Measurements from ENCODE around the gene GYPB.
"Not testable (repeated sequence)": the region's sequence is repeated elsewhere in the genome, so short reads cannot be mapped to it uniquely, and the experiment has no call there.

The GYPB gene

DNA sequence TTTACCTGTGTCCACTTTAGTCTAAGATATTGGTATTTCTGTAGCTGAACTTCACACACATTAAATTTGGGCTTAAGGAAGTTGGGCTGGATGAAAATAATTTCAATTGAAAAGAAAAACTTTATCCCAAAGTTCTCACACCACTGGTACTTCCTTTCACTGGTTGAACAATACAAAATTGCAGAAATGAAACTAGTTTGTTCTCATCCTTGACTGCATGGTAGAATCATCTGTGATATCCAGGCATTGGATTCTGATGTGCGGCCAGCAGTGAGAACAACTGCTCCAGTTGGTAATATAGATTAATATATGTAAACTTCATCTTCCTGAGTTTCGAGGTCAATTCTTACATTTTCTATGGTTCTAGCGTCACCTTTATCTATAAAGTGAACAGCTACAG is 10.6 kb downstream of the GYPB start:
- not testable (repeated sequence) for DNase-seq

DNA sequence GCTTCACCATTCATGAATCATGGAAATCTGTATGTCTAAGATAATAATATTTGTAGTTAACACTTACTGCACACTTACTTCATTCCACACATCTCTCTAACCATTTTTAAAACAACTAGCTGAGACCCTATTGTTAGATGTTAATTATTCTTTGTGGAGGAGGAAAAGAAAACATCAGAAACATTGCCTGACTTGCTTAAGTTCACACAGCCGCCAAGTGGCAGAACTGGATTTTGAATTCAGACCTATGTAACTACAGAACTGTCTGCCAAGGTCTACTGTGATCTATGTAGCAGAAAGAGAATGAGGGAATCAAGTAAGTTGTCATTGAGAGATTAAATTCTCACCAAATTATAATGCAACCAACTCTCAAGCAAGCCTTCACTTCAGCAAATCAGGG is 11.2 kb downstream of the GYPB start:
- not testable (repeated sequence) for DNase-seq

DNA sequence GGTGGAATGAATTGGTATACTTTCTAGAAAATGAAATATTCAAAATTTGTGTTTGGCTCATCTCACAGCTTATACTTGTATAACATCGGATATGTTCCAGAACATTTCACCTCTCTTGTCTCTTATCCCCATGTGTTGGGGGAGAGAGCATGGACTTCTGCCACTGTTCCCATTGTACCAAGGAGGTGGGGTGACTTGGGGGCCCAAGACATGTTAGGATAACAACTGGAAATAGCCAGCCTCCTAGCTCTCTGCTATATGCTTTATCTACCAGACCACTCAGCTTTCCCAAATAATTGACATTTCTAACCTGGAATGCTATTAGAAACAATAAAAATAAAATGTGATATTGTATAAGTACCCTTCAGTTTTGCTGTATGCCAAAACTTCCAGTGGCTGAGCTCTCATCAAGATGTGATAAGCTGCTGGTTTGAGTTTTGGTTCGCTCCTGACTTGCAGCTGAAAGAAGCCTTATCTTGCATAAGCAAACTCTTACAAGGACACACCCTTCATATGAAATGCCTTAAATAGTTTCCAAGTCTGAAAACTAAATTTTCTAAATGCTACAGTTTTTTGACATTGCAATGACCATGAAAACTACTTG is 12.9 kb downstream of the GYPB start:
- DNase-seq = not testable (repeated sequence)

DNA sequence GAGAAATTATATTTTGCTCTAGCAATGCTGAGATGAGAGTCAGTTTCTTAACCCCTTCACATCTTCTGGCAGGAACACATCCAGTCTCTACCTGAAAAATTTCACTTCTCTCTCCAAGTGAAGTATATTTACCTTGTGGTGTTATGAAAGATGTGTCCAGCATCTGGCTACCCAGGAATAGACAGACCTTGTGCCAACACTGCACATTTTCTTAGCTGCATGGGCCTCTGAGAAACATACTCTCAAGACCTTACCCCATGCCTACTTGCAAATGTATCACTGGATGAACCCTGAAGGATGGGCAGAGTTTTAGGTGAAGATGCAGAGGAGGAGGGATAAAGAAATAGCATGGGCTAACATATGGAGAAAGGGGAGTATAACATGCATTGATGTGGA is 13.6 kb downstream of the GYPB start:
- not testable (repeated sequence) for DNase-seq

GRCh38 chr4:144004868-144005557 is 14.2 kb downstream of the GYPB start:
- not testable (repeated sequence) for DNase-seq

DNA sequence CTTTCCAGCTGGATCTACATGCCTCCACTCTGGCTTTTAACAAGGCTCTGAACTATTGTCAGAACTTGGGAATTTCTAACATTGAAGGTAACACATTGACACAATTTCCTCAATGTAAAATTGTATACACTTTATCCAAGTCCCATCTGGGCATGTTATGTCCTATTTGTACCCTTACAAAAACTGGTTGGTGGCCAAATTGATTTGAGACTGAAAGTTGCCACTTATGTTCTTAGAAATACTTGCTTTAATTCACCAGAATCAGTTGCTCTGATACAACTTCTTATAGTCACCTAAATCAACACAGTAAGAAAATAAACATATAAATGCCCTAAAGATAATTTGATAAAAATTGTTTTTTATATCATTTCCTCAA is 15.3 kb downstream of the GYPB start:
- DNase-seq = not testable (repeated sequence)

DNA sequence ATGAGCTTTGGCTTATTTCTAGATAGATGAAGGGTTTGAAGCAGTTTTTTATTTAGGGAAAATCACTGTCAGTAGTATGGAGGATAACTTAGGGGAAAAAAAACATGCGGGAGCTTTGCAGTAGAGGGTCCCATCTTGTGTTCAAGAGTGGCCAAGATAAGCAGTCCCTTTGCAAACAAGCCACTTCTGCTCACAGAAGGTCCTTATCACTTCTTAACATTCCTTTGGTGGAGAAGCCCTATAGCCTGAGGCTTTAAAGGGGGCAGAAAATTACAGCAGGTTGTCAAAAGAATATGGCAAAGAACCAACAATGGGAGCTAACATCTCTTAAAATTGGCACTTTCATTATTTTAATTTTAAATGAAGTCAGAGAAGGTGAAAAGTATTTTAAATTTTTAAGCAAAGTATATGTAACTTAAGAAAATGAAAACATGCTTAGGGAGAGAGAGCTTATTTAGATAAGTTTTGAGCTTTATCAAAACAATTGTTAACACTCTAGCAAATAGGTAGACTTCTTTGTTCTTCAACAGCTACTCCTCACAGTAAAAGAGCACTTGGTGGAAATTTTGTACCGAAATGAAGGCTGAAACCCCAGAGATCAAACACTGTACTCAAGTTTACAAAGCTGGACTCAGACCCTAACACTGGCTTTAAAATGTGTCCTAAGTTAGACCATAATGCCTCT is 15.8 kb downstream of the GYPB start:
- not testable (repeated sequence) for DNase-seq

DNA sequence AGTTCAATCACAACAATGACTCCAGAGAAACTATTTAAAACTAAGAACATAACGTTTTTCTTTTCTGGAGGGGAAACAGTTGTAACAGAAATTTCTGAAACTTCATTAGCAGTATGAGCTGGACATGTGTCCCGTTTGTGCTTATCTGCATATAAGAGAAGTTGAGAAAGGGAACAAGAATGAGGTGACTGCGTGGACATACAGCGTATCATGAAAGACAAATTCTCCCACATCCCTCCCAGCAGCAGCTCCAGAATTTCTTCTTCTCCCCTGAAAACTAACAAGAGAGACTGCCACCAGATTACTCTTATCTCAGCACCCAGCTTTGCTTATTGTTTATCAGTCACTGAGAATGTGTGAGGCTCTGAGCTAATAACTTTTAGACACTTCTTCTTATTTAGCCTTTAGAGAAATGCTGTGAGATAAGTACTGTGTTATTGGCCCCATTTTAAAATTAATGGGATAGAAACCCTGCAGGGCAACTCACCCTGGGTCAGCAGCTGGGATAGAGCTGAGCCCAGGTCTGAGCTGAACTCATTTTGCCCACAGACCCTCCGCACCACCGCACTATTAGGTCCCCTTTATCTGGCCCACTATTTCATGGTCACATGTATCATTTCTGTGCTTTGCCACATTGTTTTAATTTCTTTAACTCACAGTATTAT is 18.7 kb downstream of the GYPB start:
- not testable (repeated sequence) for DNase-seq

GRCh38 chr4:143996193-143996592 is 23.0 kb downstream of the GYPB start:
- DNase-seq = not testable (repeated sequence)

GRCh38 chr4:143991761-143992160 is 27.4 kb downstream of the GYPB start:
- not testable (repeated sequence) for DNase-seq

DNA sequence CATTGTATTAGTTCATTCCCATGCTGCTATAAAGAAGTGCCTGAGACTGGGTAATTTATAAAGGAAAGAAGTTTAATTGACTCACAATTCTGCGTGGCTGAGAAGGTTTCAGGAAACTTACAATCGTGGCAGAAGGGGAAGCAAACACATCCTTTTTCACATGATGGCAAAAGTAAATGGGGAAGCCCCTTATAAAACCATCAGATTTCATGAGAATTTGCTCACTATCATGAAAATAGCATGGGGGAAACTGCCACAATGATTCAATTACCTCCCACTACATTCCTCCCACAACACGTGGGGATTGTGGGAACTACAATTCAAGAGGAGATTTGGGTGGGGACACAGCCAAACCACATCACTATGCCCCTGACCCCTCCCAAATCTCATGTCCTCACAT is 28.5 kb downstream of the GYPB start:
- DNase-seq = not testable (repeated sequence)

GRCh38 chr4:143986180-143986579 is 33.0 kb downstream of the GYPB start:
- no peak for DNase-seq

GRCh38 chr4:143980776-143981175 is 38.4 kb downstream of the GYPB start:
- not testable (repeated sequence) for DNase-seq

GRCh38 chr4:143975527-143975926 is 43.7 kb downstream of the GYPB start:
- not testable (repeated sequence) for DNase-seq

DNA sequence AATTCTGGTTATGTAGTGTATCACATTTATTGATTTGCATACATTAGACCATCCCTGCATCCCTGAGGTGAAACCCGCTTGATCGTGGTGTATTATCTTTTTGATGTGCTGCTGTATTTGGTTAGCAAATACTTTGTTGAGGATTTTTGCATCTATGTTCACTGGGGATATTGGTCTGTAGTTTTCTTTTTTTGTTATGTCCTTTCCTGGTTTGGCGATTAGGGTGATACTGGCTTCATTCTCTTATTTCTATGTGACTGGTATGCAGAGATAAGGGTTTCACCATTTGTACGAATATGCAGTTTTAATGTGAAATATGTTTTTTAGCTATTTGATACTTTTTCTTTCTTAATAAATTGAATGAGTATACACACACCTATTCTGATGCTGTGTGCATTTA is 45.2 kb downstream of the GYPB start:
- not testable (repeated sequence) for DNase-seq

- no peak for DNase-seq
Observed at GRCh38 chr4:143961075-143961474, 58.1 kb downstream of the GYPB start.

GRCh38 chr4:143955306-143955705 is 63.9 kb downstream of the GYPB start:
- DNase-seq = not testable (repeated sequence)

DNA sequence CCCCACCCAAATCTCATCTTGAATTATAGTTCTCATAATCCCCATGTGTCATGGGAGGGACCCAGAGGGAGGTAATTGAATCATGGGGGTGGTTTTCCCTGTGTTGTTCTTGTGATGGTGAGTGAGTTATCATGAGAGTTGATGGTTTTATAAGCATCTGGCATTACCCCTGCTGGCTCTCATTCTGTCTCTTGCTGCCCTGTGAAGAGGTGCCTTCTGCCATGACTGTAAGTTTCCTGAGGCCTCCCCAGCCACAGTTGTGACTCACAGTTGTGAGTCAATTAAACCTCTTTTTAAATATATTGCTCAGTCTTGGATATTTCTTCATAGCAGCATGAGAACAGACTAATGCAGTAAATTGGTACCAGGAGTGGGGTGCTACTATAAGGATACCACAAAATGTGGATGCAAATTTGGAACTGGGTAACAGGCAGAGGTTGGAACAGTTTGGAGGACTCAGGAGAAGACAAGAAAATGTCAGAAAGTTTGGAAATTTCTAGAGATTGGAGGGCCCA is 67.7 kb downstream of the GYPB start:
- not testable (repeated sequence) for DNase-seq

GRCh38 chr4:143950967-143951366 is 68.2 kb downstream of the GYPB start:
- not testable (repeated sequence) for DNase-seq

- DNase-seq = not testable (repeated sequence)
Observed at GRCh38 chr4:143950185-143950584, 69.0 kb downstream of the GYPB start.

DNA sequence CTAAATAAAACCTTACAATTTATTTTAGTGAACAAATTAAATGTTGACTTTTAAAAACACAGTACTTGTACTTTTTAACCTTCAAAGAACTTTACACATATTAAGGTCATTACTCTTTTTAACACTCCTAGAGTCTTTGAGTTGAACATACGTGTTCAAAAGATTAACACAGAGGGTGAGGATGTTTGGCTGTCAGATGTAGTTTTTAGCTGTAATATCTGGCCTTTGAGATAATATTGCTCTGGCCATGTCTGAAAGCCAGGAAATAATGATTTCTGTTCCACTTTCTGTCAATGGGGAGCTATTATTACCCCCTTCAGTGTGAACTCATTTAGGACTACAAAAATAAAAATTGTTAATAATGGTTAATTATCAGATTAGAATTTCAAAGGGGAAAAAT is 71.7 kb downstream of the GYPB start:
- not testable (repeated sequence) for DNase-seq

All from hippocampal formation (tissue), 2 donors.